ENCODE data around the gene LMO2.

The LMO2 gene

DNA sequence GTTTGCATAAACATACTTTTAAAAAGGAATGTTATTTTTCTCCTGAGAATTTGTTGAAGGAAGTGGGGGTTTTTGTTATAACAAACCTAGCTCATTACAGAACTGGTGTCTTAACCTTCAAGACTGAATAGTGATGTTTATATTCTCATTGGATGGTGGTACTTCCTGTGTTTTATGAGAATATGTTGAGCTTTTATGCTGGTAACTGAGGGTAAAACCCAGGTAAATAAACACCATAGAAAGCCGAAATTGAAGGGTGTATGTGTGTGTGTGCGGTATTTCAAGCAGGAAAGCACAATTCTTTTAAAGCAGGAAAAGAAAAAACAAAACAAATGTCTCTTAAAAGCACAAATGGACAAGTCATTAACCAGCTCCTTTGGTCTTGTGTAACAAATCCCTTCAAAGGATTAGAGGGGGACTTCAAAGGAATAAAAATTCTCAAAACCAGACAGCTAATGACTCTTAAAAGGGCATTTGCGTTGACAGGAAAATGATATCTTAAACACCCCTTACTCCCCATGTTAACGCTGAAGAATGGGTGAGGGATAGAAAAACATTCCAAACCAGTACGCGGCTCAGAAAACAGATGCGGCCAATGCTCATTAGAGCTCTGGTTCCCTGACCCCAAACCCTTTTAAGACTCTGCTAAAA is 23.8 kb downstream of the LMO2 start:
- FAIRE-seq (peak; percentile 75), DNase-seq (ENCODE audit: insufficient read length, low spot score) (no peak)
- no peak for TF ChIP-seq SPI1 (IDR thresholded peaks at IDR 0.05; ENCODE audit: low read depth, low read length)
- no peak for TF ChIP-seq POLR2A (IDR thresholded peaks at IDR 0.05; ENCODE audit: low read depth, low read length)
- TF ChIP-seq PAX5 (IDR thresholded peaks at IDR 0.05; ENCODE audit: insufficient read depth, low read length, severe bottlenecking) = no peak
- no peak for TF ChIP-seq POLR2AphosphoS5 (IDR thresholded peaks at IDR 0.05; ENCODE audit: low read depth, low read length)
- no peak for TF ChIP-seq TAF1 (IDR thresholded peaks at IDR 0.05; ENCODE audit: low read depth, low read length)
- TF ChIP-seq POU2F2 (IDR thresholded peaks at IDR 0.05; ENCODE audit: low read depth, low read length) = no peak

- DNase-seq (ENCODE audit: insufficient read length, low spot score) (no peak), FAIRE-seq (no peak)
- no peak for TF ChIP-seq TAF1 (IDR thresholded peaks at IDR 0.05; ENCODE audit: low read depth, low read length)
- no peak for TF ChIP-seq SPI1 (IDR thresholded peaks at IDR 0.05; ENCODE audit: low read depth, low read length)
- TF ChIP-seq POU2F2 (IDR thresholded peaks at IDR 0.05; ENCODE audit: low read depth, low read length) = no peak
- no peak for TF ChIP-seq PAX5 (IDR thresholded peaks at IDR 0.05; ENCODE audit: insufficient read depth, low read length, severe bottlenecking)
- TF ChIP-seq POLR2AphosphoS5 (IDR thresholded peaks at IDR 0.05; ENCODE audit: low read depth, low read length) = no peak
- no peak for TF ChIP-seq POLR2A (IDR thresholded peaks at IDR 0.05; ENCODE audit: low read depth, low read length)
These were observed 24.3 kb downstream of the LMO2 start for GRCh38 chr11:33867561-33867960.

DNA sequence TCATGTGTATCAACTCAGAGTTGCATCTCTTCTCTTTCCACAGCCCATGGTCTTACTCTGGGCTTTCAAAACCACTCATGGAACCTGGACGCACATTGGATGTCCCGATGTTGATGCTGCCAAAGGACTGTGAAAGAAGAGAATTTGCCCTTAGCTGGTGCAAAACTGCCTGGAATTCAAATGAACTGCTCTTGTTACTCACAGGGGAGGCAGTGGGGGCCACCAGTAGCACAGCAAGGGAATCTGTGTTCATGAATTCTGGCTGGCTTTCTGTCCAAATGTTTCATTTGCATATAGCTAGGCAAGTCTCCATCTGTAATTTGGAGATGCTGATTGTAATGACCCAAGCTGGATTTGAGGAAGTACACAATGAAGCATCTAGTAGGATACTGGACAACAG is 24.9 kb downstream of the LMO2 start:
- TF ChIP-seq PAX5 (IDR thresholded peaks at IDR 0.05; ENCODE audit: insufficient read depth, low read length, severe bottlenecking) (no peak), POLR2AphosphoS5 (IDR thresholded peaks at IDR 0.05; ENCODE audit: low read depth, low read length) (no peak), POLR2A (IDR thresholded peaks at IDR 0.05; ENCODE audit: low read depth, low read length) (no peak), POU2F2 (IDR thresholded peaks at IDR 0.05; ENCODE audit: low read depth, low read length) (no peak), TAF1 (IDR thresholded peaks at IDR 0.05; ENCODE audit: low read depth, low read length) (no peak), SPI1 (IDR thresholded peaks at IDR 0.05; ENCODE audit: low read depth, low read length) (no peak)
- peak; percentile 61 for FAIRE-seq

DNA sequence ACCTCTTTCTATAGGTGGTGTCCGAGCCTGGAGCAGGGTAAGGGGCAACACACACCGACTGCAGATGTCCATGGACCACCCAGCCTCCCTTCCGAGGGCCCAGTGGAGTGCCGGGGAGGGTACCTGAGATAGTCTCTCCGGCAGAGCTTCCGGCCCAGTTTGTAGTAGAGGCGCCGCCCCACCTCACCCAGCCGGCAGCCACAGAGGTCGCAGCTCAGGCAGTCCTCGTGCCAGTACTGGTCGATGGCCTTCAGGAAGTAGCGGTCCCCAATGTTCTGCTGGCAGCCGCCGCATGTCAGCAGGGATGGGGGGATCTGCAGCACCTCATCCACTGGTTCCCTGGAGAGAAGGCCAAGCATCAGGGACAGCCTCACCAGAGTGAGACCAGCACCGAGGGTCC is 27.4 kb downstream of the LMO2 start:
- FAIRE-seq (no peak), DNase-seq (ENCODE audit: insufficient read length, low spot score) (no peak)
- no peak for TF ChIP-seq TAF1 (IDR thresholded peaks at IDR 0.05; ENCODE audit: low read depth, low read length)
- TF ChIP-seq POLR2AphosphoS5 (IDR thresholded peaks at IDR 0.05; ENCODE audit: low read depth, low read length) = no peak
- no peak for TF ChIP-seq POLR2A (IDR thresholded peaks at IDR 0.05; ENCODE audit: low read depth, low read length)
- no peak for TF ChIP-seq PAX5 (IDR thresholded peaks at IDR 0.05; ENCODE audit: insufficient read depth, low read length, severe bottlenecking)
- TF ChIP-seq POU2F2 (IDR thresholded peaks at IDR 0.05; ENCODE audit: low read depth, low read length) = no peak
- no peak for TF ChIP-seq SPI1 (IDR thresholded peaks at IDR 0.05; ENCODE audit: low read depth, low read length)

More for the DNA sequence above, 24.9 kb downstream of the LMO2 start:
- no peak for DNase-seq (ENCODE audit: insufficient read length, low spot score)

DNA sequence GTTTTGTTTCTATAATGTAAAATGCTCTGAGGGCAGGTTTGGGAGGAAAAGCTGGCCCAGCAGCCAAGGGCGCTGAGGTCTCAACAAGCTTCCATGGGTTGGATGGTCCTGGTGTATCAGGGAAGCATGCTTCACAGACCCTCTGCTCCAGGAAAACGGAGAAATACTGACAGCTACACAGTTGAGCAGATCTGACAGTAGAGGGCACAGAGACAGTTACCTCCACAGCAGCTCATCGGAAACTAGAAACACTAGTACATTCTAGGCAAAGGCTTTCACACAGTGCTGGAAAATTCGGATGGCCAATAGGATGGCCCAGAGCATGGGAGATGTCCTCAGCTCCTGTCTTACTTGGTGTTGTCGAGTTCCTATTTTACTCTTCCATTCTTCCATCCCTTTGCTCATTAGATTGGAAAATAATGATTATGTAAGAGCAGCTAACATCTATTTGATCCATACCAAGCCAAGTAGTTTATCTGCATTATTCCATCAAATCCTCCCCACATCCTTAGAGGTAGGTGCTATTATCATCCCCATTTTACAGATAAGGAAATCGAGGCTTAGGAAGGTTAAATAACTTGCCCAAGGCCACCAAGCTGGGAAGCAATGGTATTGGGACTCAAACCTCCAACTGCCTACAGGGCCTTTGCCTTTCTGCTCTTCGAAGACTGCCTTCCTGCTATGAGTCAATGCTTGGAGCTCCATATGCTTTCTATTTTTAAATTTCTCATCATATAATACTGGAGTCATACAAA is 28.3 kb downstream of the LMO2 start:
- DNase-seq (ENCODE audit: insufficient read length, low spot score) = no peak
- FAIRE-seq = no peak
- TF ChIP-seq POLR2A (IDR thresholded peaks at IDR 0.05; ENCODE audit: low read depth, low read length) (no peak), TAF1 (IDR thresholded peaks at IDR 0.05; ENCODE audit: low read depth, low read length) (no peak), SPI1 (IDR thresholded peaks at IDR 0.05; ENCODE audit: low read depth, low read length) (no peak), POLR2AphosphoS5 (IDR thresholded peaks at IDR 0.05; ENCODE audit: low read depth, low read length) (no peak), POU2F2 (IDR thresholded peaks at IDR 0.05; ENCODE audit: low read depth, low read length) (no peak), PAX5 (IDR thresholded peaks at IDR 0.05; ENCODE audit: insufficient read depth, low read length, severe bottlenecking) (no peak)

GRCh38 chr11:33861941-33862589 is 29.8 kb downstream of the LMO2 start:
- TF ChIP-seq TAF1 (IDR thresholded peaks at IDR 0.05; ENCODE audit: low read depth, low read length) (no peak), POLR2A (IDR thresholded peaks at IDR 0.05; ENCODE audit: low read depth, low read length) (no peak), SPI1 (IDR thresholded peaks at IDR 0.05; ENCODE audit: low read depth, low read length) (no peak), POU2F2 (IDR thresholded peaks at IDR 0.05; ENCODE audit: low read depth, low read length) (no peak), PAX5 (IDR thresholded peaks at IDR 0.05; ENCODE audit: insufficient read depth, low read length, severe bottlenecking) (no peak), POLR2AphosphoS5 (IDR thresholded peaks at IDR 0.05; ENCODE audit: low read depth, low read length) (no peak)
- DNase-seq (ENCODE audit: insufficient read length, low spot score) = no peak
- FAIRE-seq = no peak

GRCh38 chr11:33861386-33861785 is 30.5 kb downstream of the LMO2 start:
- FAIRE-seq (no peak), DNase-seq (ENCODE audit: insufficient read length, low spot score) (no peak)
- TF ChIP-seq TAF1 (IDR thresholded peaks at IDR 0.05; ENCODE audit: low read depth, low read length) = no peak

GRCh38 chr11:33860926-33861325 is 30.9 kb downstream of the LMO2 start:
- FAIRE-seq = no peak
- TF ChIP-seq POLR2AphosphoS5 (IDR thresholded peaks at IDR 0.05; ENCODE audit: low read depth, low read length) (no peak), POU2F2 (IDR thresholded peaks at IDR 0.05; ENCODE audit: low read depth, low read length) (no peak), PAX5 (IDR thresholded peaks at IDR 0.05; ENCODE audit: insufficient read depth, low read length, severe bottlenecking) (no peak), SPI1 (IDR thresholded peaks at IDR 0.05; ENCODE audit: low read depth, low read length) (no peak), TAF1 (IDR thresholded peaks at IDR 0.05; ENCODE audit: low read depth, low read length) (no peak), POLR2A (IDR thresholded peaks at IDR 0.05; ENCODE audit: low read depth, low read length) (no peak)

GRCh38 chr11:33859306-33859705 is 32.6 kb downstream of the LMO2 start:
- no peak for DNase-seq (ENCODE audit: insufficient read length, low spot score)
- TF ChIP-seq PAX5 (IDR thresholded peaks at IDR 0.05; ENCODE audit: insufficient read depth, low read length, severe bottlenecking) (no peak), POLR2AphosphoS5 (IDR thresholded peaks at IDR 0.05; ENCODE audit: low read depth, low read length) (no peak), TAF1 (IDR thresholded peaks at IDR 0.05; ENCODE audit: low read depth, low read length) (no peak), SPI1 (IDR thresholded peaks at IDR 0.05; ENCODE audit: low read depth, low read length) (no peak), POU2F2 (IDR thresholded peaks at IDR 0.05; ENCODE audit: low read depth, low read length) (no peak), POLR2A (IDR thresholded peaks at IDR 0.05; ENCODE audit: low read depth, low read length) (no peak)
- no peak for FAIRE-seq

More at GRCh38 chr11:33860926-33861325, 30.9 kb downstream of the LMO2 start:
- no peak for DNase-seq (ENCODE audit: insufficient read length, low spot score)
